Putamen (tissue), 1 donor: Measurements from ENCODE around the gene HOXA6.

Experiments
- DNase-seq: peaks from one replicate; pipeline ENCODE4 v3.0.0-alpha.2; 2016; ENCODE audit warnings: low spot score

The HOXA6 gene

DNA sequence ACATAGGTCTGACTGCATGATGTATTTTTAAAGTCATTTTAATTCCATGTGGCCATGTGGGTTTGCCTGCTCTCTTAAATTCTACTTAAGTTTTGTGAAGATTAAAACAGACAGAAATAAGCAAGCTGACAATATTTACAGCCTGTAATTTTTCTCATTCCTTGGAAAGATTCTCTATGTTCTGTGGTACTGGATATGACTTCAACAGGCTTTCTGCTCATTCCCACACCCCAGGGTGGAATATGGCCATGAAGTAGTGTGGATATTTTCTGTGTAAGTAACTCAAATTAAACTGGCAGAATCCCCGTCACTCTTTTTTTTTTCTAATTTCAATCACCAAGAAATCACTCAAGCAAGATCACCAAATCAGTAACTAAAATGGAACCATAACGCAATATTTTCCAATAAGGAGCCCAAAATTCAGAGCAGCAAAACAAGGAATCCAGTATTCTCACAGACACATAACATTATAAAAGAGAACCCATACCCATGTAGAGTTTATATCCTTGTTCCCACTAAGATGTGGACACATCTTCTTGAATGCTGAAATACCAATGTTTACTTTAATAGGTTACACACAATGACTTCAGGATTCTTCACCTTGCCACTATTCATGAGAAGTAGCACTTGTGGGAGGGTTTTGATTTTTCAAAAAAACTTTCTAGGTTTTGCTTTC is 9.8 kb downstream of the HOXA6 start:
- no peak for DNase-seq

DNA sequence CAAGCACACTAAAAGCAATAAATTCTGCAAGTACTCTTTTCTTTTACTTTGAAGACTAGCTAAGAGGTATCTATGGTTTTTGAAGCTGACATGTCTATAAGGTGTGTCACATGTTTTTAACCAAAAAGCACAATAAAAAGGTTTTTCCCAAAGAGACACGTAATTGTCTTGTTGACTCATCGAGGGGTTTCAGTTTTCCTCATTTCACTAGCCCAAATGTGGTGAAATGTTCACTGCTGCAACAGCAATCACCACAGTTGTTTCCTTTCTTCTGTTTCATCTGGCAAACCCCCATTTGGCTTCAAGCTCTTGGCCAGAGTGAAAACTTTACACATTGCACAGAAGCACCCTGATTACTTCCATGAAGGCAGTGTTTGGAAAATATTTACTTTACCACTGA is 13.2 kb downstream of the HOXA6 start:
- DNase-seq: no peak

- DNase-seq: no peak
Measured at GRCh38 chr7:27133409-27134231, 14.0 kb downstream of the HOXA6 start.

- DNase-seq: no peak
Measured at GRCh38 chr7:27132978-27133377, 14.6 kb downstream of the HOXA6 start.

DNA sequence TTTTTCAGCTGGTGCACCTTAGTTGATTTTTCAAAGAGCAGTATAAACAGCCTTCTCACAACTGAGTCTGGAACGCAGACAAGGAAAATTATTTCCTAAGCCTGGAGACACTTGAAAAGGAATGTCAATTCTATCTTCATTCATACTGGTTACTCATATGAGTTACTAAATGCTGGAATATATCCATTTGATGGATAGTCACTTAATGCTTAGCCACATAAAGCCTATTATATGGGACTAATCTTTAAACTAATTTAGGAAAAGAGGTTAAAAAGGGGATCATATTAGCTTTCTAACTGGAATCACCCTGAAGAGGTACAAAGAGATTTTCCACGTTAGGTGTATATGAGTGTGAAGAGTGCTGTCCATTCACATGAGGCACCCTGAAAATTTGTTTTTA is 15.4 kb downstream of the HOXA6 start:
- no peak for DNase-seq

- no peak for DNase-seq
Measured at GRCh38 chr7:27131390-27131819, 16.2 kb downstream of the HOXA6 start.

GRCh38 chr7:27130540-27131389 is 16.8 kb downstream of the HOXA6 start, which contains the start of gene HOXA4:
Gene HOXA4, minus strand, starts transcription at chr7:27130757. Its CDS starts 24 bp downstream, at chr7:27130733.
- no peak for DNase-seq

- no peak for DNase-seq
Measured at GRCh38 chr7:27129729-27130539, 17.6 kb downstream of the HOXA6 start.

DNA sequence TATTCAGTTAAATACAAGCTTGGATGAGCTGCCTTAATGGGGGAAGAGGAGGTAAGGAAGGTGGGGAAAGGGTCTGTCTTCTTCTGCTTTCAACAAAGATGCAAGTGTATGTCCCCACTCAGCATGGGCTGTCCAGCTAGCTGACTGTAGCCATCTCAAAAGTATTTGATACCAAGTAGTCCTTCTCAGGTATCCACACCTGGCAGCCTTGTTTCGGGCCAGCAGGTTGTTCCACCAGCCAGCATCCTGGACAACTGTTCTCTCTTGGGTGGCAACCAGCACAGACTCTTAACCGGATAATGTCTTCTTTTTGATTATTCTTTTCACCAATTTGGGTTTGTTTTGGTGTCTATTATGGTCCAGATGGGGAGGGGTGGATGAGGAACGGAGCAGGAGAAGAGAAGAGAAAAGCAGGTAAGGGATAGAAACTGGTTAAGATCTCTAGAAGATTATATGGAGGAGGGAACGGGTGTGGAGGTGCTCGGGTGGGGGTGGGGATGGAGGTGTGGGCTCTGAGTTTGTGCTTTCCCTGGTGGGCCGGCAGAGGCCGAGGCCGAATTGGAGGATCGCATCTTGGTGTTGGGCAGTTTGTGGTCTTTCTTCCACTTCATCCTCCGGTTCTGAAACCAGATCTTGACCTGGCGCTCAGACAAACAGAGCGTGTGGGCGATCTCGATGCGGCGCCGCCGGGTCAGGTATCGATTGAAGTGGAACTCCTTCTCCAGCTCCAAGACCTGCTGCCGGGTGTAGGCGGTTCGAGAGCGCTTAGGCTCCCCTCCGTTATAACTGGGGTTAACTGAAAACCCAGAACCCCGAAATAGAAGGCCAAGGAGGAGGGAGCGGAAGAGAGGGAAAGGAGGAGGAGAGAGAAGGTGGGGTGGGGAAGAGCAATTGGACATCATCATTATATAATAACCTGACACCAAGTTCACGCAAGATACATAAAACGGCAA is 18.5 kb downstream of the HOXA6 start:
- DNase-seq: no peak

DNA sequence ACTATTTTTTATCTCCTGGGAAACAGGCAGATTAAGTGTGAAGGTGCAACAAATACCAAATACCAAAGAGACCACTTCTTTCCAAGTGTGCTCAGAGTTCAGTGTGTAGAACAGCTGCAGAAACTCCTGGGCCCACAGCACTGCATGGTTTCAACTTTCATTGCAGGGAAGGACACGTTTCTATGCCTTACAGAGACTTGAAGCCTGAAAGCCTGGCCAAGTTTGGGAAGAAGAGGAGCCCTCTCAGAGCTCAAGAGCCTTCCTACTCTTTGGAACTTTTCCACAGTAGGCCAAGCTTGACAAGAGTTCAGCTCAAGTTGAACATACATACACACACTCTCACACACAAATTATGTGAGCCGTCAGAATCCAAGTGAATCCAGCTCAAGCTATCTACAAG is 19.5 kb downstream of the HOXA6 start:
- no peak for DNase-seq

- DNase-seq: no peak
Measured at GRCh38 chr7:27126596-27127327, 20.8 kb downstream of the HOXA6 start.

- DNase-seq: no peak
Measured at GRCh38 chr7:27125986-27126394, 21.6 kb downstream of the HOXA6 start.

GRCh38 chr7:27124902-27125689 is 22.5 kb downstream of the HOXA6 start:
- DNase-seq: no peak

DNA sequence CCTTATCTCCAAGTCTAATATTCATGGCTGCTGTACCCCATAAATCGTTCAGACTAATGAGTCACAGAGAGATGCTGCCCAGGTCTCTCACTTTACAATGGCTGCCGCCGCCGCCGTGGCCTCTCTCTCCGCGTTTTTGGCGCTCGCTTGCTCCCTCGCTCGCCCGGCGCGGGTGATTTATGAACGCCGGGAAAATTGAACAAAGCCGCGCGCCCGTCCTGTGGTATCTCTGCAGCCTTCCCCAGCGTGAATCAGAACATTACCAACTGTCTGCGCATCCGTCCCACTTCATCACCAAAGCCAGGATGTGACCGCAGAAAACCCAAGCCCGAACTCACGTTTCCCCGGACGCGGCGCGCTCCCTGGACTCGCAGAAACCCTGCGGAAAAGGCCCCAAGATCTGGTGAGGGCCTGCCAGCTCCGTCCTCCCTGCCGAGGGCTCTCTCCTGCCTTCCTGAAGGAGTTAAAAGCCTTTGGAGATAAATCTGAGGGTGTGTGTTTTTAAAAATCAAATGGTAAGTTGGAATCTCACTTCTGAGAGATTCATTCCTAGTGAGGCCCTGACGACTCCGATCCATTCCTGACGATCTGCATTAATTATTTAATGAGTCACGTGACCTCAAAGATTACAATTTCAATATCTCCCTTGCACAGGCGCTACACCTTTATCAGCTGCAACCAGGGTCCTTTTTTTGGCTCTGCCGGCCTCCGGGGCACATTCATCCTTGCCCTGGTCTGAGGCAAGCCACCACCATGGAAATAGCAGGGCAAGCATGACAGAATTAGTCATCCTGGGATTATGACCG is 23.3 kb downstream of the HOXA6 start:
- DNase-seq: no peak

DNA sequence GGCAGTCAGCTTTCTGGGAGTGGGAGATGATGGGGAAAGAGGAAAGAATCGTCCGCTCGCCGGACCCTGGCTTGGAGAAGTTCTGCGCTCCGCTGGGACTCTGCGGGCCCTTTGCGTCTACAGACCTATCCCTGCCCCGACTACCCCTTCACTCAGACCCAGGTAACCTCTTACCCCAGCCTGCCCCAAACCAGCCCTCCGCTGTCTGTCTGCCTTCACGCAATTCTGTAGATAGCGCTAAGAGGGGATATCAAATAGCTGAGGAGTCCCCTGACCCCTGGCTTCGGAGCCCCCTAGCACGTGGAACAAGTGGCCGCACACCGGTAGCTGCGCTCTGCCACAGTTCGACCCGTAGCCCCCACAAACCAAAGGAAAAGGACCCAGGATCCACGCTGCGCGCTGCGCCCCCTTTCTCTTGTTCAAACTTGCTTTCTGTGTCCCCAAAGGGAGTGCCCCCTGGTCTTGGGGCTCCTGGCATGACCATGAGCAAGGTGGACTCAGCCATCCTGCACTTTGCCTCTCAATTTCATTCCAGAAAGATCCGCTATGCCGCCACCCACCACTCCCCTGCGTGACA is 24.0 kb downstream of the HOXA6 start:
- no peak for DNase-seq

DNA sequence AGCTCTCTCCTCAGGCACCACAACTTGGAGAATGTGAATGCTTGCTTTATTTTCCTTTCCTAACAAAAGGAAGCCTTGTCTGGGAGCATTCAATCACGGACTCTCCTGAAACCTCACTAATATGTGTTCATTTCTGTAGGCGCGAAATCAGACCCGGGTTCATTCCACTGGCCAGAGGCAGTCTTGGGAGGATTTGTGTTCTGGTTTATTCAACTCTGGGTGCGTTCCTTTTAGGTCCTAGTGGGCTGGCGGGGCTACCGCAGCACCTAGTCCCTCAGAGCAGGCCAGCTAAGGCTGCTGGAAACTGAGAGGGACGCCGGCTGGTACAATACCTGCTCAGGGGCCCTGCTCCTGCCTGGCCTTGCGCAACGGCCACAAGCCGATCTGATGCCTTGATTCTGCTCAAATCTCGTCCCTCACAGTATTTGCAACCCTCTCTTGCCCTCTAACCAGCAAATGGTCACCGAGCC is 24.5 kb downstream of the HOXA6 start:
- no peak for DNase-seq

DNA sequence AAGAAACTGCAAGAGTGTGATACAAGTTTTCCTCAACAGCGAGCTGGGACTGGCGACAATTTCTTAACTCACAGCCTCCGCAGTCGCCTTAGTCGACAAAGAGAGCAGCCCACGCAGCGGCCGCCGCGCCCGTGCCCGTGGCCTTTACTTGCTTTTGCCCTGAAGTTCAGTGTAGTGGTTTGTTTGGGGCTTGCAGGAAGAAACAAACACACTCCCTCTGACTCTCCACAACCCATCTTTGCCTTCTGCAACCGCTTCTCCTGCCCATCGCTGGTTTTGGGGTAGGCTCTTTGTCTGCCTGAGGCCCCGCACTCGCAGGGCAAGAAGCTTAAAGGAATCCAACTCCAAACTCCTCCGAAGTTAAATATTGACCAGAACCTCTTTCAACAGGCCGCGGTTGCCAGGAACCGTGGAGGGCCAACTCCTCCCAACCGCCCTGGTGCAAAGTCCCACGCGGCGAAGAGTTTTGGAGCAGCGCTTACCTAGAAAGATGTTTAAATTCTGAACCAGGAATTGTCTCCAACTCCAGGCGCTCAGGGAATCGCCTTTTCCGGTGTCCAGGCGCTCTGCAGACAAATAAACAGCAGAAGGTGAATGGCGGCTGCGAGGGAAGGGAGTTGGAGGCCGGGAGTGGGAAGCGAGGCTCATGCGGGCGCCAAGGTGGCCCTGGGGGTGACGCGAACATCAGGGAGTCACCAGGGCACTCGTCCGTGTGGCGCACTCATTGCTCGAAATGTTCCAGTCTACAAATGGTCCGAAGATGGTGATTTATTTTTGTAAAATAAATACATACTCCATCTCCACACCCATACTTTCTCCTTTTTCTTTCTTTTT is 25.3 kb downstream of the HOXA6 start:
- no peak for DNase-seq
